Measurements from ENCODE around the gene KIDINS220. TPM values are rescaled to one million over a fixed set of nuclear protein-coding genes. Genes with fewer than 3 reads are reported as not detected.

Gene KIDINS220
- total and polyA plus RNA-seq, 2 of the 13 experiments (the other 11 are each of a cell fraction or from before 2014, with no cell fraction given) = 25.2 to 32.3 TPM

DNA sequence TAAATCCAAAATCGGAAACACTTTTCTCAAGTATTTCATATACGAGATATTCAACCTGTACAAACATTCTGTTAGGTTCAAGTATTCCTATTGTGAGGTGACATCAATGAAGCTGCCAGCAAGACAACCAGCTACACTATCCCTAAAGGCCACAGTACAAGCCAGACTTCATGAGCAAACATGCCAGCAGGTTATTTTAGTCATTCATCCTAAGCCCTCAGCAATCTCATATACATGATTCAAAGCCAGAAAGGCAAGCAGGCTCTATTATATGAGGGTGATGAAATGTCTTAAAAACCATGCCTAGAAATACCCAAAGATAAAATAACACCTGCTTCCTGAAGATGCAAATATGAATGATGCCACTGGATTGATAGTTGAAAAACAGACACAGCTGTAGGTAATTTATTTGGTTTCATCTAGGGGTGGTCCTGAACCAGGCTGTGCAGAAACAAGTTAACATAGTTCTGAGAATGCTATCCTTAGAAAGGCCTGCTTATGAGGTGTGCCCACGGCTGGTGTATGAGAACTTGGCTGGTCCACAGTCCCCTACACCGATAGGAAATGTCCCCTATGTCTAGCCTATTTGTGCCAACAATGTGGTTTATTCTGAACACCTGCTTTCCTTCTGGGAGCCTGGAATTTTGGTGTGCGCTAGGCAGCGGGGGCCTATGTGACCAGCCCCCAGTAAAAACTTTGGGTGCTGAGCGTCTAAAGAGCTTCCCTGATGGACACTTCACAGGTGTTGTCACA lies 48.2 kb upstream of the KIDINS220 start:
- ChIA-PET POLR2A (no interaction called here), CTCF (ENCODE audit: low intra/inter-chr PET ratio, low total read pairs) (no interaction called here)
- Histone ChIP-seq H2AFZ (ENCODE audit: low read length) (no peak overlapping the region), H3K9me3 (ENCODE audit: low read length) (no peaks in the 10 kb centered on the region), H3K4me1 (ENCODE audit: insufficient read depth, low read length) (no peaks in the 10 kb centered on the region), H3K27me3 (ENCODE audit: control insufficient read depth in 1 of 2, insufficient read depth in 2 of 2, low read length in 2 of 2) (peaks cover 0 to 7% of the 10 kb centered on the region in 2 experiments; a peak in 1 of 5 replicates), H4K20me1 (ENCODE audit: insufficient read depth, low read length) (no peaks in the 10 kb centered on the region), H3K79me2 (ENCODE audit: insufficient read depth, low read length) (no peaks in the 10 kb centered on the region), H3K4me3 (replicated peaks in 1 of 3; ENCODE audit: insufficient read depth in 1 of 3, low read depth in 2 of 3, low read length in 3 of 3) (no peak overlapping the region), H3K4me2 (ENCODE audit: low read depth, low read length) (no peak overlapping the region), H3K36me3 (replicated peaks in 1 of 2; ENCODE audit: control insufficient read depth in 1 of 2, insufficient read depth in 2 of 2, low read length in 2 of 2) (no peaks in the 10 kb centered on the region), H3K9ac (ENCODE audit: insufficient read depth, low read depth, low read length) (no peak overlapping the region), H3K27ac (ENCODE audit: extremely low read length, insufficient read depth, low read length) (no peak overlapping the region)
- ATAC-seq (no peak), FAIRE-seq (no peak), DNase-seq (ENCODE audit: low spot score) (no peak)
- TF ChIP-seq, protein P1, sequence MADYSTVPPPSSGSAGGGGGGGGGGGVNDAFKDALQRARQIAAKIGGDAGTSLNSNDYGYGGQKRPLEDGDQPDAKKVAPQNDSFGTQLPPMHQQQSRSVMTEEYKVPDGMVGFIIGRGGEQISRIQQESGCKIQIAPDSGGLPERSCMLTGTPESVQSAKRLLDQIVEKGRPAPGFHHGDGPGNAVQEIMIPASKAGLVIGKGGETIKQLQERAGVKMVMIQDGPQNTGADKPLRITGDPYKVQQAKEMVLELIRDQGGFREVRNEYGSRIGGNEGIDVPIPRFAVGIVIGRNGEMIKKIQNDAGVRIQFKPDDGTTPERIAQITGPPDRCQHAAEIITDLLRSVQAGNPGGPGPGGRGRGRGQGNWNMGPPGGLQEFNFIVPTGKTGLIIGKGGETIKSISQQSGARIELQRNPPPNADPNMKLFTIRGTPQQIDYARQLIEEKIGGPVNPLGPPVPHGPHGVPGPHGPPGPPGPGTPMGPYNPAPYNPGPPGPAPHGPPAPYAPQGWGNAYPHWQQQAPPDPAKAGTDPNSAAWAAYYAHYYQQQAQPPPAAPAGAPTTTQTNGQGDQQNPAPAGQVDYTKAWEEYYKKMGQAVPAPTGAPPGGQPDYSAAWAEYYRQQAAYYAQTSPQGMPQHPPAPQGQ (CRISPR knock-in tag; IDR thresholded peaks at IDR 0.05; ENCODE audit: borderline replicate concordance) = no peak
- no TSS peak for BruUV-seq (replicated peaks)
- intact Hi-C loops (cut with micrococcal nuclease; ENCODE audit: unreplicated experiment) = no loop called here
- 38% methylated on average over 7 of the region's 7 CpGs for WGBS (ENCODE audit: low lambda C conversion rate)
- in situ Hi-C loops (cut with HindIII; ENCODE audit: extremely low pct_ligation_motif_present, low pct_unique_long_range_greater_than_20kb) = no loop called here

DNA sequence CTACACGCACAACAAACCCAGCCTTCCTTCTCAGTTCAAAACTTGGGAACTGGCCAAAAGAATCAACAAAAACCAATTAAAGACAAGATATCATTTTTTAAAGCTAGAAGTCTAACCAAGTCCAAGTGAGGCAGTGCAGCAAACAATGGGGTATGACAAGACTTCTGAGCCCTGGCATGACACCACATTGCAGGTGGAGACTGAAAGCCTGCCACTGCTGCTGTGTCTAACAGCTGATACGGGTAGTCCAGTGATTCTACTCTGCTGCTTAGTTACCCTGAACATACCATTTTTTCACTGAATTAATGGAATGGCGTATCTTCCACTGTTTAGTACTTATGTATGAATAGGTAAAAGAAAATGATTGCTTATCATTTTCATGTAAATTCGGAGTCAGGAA lies 47.4 kb upstream of the KIDINS220 start:
- Histone ChIP-seq H3K27me3 (ENCODE audit: control insufficient read depth in 1 of 2, insufficient read depth in 2 of 2, low read length in 2 of 2) (peaks cover 0 to 12% of the 10 kb centered on the region in 2 experiments; a peak in 1 of 5 replicates), H3K4me1 (ENCODE audit: insufficient read depth, low read length) (no peaks in the 10 kb centered on the region), H3K4me2 (ENCODE audit: low read depth, low read length) (no peak overlapping the region), H3K4me3 (replicated peaks in 1 of 3; ENCODE audit: insufficient read depth in 1 of 3, low read depth in 2 of 3, low read length in 3 of 3) (no peak overlapping the region), H3K27ac (ENCODE audit: extremely low read length, insufficient read depth, low read length) (no peak overlapping the region), H3K79me2 (ENCODE audit: insufficient read depth, low read length) (no peaks in the 10 kb centered on the region), H2AFZ (ENCODE audit: low read length) (no peak overlapping the region), H3K9ac (ENCODE audit: insufficient read depth, low read depth, low read length) (no peak overlapping the region), H3K36me3 (replicated peaks in 1 of 2; ENCODE audit: control insufficient read depth in 1 of 2, insufficient read depth in 2 of 2, low read length in 2 of 2) (no peaks in the 10 kb centered on the region), H3K9me3 (ENCODE audit: low read length) (no peaks in the 10 kb centered on the region), H4K20me1 (ENCODE audit: insufficient read depth, low read length) (no peaks in the 10 kb centered on the region)
- intact Hi-C loops (cut with micrococcal nuclease; ENCODE audit: unreplicated experiment) = no loop called here
- no peak for FAIRE-seq
- no peak for DNase-seq (ENCODE audit: low spot score)
- no TSS peak for BruUV-seq (replicated peaks)
- in situ Hi-C loops (cut with HindIII; ENCODE audit: extremely low pct_ligation_motif_present, low pct_unique_long_range_greater_than_20kb) = no loop called here
- 50% methylated on average over 4 of the region's 4 CpGs for WGBS (ENCODE audit: low lambda C conversion rate)
- ChIA-PET CTCF (ENCODE audit: low intra/inter-chr PET ratio, low total read pairs) (no interaction called here), POLR2A (no interaction called here)
- no peak for ATAC-seq
- TF ChIP-seq, protein P2, sequence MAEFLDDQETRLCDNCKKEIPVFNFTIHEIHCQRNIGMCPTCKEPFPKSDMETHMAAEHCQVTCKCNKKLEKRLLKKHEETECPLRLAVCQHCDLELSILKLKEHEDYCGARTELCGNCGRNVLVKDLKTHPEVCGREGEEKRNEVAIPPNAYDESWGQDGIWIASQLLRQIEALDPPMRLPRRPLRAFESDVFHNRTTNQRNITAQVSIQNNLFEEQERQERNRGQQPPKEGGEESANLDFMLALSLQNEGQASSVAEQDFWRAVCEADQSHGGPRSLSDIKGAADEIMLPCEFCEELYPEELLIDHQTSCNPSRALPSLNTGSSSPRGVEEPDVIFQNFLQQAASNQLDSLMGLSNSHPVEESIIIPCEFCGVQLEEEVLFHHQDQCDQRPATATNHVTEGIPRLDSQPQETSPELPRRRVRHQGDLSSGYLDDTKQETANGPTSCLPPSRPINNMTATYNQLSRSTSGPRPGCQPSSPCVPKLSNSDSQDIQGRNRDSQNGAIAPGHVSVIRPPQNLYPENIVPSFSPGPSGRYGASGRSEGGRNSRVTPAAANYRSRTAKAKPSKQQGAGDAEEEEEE (CRISPR knock-in tag; IDR thresholded peaks at IDR 0.05; ENCODE audit: borderline replicate concordance) = no peak
- no peak for TF ChIP-seq ZNF335 (CRISPR knock-in tag; IDR thresholded peaks at IDR 0.05)
- TF ChIP-seq, protein P3, sequence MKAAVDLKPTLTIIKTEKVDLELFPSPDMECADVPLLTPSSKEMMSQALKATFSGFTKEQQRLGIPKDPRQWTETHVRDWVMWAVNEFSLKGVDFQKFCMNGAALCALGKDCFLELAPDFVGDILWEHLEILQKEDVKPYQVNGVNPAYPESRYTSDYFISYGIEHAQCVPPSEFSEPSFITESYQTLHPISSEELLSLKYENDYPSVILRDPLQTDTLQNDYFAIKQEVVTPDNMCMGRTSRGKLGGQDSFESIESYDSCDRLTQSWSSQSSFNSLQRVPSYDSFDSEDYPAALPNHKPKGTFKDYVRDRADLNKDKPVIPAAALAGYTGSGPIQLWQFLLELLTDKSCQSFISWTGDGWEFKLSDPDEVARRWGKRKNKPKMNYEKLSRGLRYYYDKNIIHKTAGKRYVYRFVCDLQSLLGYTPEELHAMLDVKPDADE (CRISPR knock-in tag; IDR thresholded peaks at IDR 0.05) = no peak
- no peak for TF ChIP-seq ZNF557 (CRISPR knock-in tag; IDR thresholded peaks at IDR 0.05)
- TF ChIP-seq, protein P4, sequence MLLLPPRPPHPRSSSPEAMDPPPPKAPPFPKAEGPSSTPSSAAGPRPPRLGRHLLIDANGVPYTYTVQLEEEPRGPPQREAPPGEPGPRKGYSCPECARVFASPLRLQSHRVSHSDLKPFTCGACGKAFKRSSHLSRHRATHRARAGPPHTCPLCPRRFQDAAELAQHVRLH (CRISPR knock-in tag; IDR thresholded peaks at IDR 0.05; ENCODE audit: borderline replicate concordance, low read depth) = no peak

Measured in HepG2 (cell line).